Activated naive CD4-positive, alpha-beta T cell treated with Interleukin-2 at 50 U/mL for 16 hours (primary cell): ENCODE results near the gene SKOR1.

Experiments used
- DNase-seq: peaks from one replicate; pipeline ENCODE4 v3.0.0-alpha.2; 2020

Gene SKOR1, protein sequence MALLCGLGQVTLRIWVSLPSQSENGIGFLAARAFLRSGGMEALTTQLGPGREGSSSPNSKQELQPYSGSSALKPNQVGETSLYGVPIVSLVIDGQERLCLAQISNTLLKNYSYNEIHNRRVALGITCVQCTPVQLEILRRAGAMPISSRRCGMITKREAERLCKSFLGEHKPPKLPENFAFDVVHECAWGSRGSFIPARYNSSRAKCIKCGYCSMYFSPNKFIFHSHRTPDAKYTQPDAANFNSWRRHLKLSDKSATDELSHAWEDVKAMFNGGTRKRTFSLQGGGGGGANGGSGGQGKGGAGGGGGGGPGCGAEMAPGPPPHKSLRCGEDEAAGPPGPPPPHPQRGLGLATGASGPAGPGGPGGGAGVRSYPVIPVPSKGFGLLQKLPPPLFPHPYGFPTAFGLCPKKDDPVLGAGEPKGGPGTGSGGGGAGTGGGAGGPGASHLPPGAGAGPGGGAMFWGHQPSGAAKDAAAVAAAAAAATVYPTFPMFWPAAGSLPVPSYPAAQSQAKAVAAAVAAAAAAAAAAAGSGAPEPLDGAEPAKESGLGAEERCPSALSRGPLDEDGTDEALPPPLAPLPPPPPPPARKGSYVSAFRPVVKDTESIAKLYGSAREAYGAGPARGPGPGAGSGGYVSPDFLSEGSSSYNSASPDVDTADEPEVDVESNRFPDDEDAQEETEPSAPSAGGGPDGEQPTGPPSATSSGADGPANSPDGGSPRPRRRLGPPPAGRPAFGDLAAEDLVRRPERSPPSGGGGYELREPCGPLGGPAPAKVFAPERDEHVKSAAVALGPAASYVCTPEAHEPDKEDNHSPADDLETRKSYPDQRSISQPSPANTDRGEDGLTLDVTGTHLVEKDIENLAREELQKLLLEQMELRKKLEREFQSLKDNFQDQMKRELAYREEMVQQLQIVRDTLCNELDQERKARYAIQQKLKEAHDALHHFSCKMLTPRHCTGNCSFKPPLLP

GRCh38 chr15:67824976-67825880, at the start of gene SKOR1:
TSS of gene SKOR1 (plus strand) at chr15:67825509. CDS start at chr15:67825603, 94 bp downstream.
- DNase-seq: no peak

- DNase-seq: no peak
Observed at GRCh38 chr15:67775998-67776397, 49.3 kb upstream of the SKOR1 start.

DNA sequence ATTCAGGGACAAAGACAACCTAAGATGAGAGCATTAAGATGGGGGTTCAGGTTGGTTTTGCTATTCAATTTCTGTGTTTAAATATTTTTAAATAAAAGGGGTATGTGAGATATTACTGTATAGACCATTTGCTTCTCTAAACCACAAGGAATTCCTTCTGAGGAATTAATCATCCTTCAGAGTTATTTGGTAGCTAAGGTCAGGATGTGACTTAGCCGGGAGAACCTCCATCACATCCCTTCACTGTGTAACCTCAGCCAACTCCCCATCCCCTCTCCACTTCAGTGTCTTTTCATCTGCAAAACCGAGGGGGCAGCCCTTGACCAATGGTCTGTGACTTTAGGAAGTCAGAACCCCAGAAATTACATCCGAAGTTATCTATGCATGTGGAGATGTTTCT, 48.7 kb upstream of the SKOR1 start:
- DNase-seq: no peak

- no peak for DNase-seq
Observed at GRCh38 chr15:67777071-67777470, 48.2 kb upstream of the SKOR1 start.

DNA sequence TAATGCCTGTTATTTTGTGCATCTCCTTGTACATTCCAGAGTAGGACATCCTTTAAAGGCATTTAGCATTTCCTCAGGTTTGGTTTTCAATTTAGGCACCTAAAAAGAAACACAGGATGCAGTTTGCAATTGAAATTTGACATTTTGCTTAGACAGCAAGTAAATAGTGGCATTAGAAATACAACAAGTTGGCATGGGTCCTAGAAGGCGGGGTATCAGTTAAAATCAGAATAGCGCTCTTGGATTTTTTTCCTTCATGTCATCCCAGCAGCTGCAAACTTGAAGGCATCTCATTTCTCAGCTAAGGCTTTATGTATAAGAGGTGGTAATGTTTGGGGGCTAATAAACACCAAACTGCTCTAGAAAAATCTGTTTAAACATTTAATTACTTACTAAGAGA, 47.5 kb upstream of the SKOR1 start:
- DNase-seq: no peak

- DNase-seq: no peak
Observed at GRCh38 chr15:67778968-67779548, 46.3 kb upstream of the SKOR1 start.

DNA sequence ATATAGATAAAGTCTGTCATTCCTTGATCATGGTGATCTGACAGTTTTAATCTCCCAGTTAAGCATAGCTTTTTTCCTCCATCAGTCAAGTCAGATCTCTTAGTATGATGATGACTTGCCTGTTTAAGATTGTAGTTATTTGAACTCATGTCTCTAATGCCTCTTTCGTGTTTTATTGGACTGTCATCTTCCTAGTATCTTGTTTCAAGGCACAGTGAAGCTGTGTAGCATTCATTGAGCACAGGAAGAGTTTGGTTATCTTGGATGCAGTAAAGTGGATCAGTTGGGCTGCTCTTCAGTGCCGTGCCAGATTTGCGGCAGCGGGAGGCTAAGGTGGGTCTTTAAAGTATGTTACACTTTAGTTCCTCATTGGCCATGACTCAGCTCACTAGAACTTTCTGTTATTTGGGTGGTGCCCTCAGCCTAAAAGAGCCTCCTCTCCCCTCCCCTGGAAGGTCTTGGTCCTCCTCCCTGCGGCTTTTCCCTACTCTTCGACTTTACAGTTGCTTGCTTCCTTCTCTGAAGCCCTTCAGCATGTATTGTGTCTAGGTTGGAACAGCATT, 45.7 kb upstream of the SKOR1 start:
- no peak for DNase-seq

DNA sequence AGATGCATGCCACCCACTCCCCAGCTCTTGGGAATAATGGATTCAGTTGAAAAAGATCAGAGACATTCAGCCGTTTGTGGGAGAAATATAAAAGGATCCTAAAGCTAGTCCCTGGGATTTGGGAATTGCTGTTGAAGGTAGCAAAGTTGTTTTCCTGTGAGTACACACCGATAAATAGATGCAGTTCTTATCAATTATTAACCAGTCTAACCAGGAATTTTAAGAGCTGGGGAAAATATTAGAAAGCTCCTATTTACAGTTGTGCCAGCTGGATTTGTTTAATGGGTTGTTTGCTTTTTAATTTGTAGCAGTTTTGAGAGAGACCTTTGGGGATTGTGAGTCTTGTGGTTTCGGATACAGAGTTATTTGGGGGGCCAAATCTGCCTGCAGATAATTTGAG, 44.2 kb upstream of the SKOR1 start:
- DNase-seq: no peak

DNA sequence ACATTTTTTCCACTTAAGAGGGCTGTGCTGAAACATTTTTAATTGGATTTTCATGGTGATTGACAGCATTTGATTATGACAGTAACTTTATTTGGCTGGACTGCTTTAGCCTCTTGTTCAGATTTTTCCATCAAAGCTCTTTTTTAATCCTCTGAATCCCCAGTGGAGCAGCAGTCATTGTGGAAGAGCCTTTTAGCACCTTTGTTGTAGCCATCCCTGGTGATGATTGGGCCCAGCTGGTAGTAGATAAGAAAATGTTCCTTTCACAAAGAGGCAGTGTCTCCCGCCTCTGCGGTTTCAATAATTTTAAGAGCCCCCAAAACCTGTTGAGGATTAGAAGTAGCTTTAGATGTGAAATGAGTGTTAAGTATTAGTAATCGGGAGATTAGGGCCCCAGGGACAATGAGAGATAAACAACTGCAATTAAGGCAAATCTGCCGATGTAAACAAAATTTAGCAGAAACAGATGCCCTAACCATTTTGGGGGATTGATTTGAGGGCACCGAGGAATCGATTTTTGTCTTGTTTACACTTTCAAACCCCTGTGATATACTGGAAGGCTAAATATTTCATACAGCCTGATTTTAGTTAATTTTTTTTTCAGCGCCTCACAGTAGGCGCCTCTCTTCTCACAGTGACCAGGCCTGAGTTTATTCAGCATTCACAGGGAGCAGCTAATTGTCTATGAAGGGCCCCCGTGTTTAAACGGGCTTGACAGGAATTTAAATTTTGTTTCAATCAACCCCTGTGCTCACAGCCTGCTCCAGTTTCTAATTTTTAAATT, 43.2 kb upstream of the SKOR1 start:
- no peak for DNase-seq

GRCh38 chr15:67782691-67782991, 42.7 kb upstream of the SKOR1 start:
- no peak for DNase-seq

DNA sequence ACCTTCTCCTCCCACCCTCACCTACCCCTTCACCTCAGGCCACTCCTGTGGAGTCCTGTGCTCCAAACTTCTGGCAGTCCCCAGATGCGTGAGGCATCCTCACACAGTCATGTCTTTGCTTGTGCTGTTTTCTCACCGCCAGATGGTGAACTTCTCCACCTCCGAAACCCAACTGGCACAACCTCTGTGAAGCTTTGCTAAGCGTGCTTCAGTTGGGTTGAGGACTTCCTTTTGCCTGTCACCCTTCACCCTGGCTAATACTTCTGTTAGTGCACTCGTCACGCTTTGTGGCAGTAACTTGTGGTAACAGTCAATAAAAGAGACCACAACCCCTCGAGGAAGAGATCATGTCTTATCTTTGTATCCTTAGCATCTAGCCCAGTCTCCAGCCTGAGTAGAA, 42.0 kb upstream of the SKOR1 start:
- peak; percentile 29 for DNase-seq

DNA sequence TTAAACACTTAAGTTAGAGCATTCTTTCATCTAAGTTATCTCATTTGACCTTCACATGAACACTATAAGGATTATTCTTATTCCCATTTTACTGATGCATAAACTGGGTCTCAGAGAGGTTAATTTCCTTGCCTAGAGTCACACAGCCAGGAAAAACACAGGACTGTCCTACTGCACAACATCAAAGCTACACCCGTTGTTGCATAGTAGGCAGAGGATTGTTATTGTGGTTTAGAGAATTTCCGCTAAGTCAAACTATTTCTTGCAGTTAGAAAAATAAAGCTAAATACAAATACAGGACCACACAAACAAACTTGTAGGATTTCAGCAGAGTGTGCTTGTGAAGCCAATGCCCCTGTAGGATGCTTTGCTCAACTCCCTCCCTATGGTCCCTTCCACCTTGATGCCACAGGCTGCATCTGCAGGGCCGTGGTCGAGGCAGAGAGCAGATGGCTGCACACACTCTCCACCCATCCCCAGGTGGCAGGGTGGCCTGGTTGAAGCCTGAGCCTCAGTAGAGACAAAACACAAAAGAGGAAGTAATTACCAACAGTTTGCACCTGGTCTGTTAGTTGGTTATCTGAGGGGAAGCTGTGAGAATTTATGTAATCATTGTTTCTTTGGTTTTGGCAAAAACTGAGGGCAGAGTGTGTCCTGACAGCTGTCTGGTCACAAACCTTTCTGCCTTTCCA, 41.1 kb upstream of the SKOR1 start:
- DNase-seq: no peak

- no peak for DNase-seq
Observed at GRCh38 chr15:67784856-67785430, 40.4 kb upstream of the SKOR1 start.

GRCh38 chr15:67785431-67785830, 39.9 kb upstream of the SKOR1 start:
- no peak for DNase-seq

GRCh38 chr15:67786646-67787045, 38.7 kb upstream of the SKOR1 start:
- DNase-seq: no peak

DNA sequence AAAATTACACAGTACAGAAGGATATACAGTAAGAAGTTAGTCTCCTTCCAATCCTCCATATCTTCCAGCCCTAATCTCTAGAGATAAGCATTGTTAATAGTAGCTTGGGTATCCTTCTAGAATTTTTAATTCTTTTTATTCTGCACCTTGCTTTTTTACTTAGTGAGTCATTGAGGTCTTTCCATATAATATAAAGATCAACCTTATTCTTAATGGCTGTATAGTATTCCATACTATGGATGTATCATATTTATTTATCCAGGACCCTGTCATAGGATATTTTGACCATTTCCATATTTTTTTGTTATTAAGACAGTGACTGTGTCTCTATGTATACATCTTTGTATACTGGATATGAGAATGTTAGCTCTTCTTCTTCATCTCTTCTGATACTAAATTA, 36.3 kb upstream of the SKOR1 start:
- DNase-seq: no peak

GRCh38 chr15:67790610-67791319, 34.5 kb upstream of the SKOR1 start:
- DNase-seq: no peak

DNA sequence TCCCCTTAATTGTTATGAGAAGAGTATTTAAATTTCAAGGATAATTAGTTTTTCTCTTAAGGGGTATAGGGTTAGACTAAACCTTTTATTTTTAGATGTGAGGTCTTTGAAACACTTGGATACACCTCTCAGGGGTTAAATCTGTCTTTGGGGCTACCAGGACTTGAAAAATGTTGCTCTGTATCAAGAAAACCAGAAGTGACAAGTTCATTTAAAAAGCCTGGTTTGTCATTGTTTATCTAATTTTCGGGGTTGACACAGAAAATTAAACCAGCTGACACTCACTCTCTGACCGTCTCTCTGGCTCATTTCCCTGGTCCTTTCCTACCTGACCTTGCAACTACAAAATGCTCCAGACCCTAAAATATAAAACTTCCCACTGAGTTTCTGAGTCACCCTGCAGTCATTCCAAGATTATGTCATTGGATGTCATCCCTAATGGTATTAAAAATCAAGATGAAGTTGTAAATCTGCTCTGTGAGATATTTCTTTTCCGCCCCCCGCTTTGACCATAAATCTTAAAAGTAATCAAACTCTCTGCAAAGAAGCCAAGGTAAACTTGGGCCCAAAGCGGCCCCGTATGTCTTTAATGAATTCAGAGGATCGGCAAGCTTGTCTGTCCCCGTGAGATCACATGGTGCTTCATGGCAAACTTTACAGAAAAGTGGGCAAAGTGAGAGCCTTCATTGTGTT, 32.9 kb upstream of the SKOR1 start:
- no peak for DNase-seq
